ENCODE results near the gene RAD54L. TPM values are rescaled to one million over a fixed set of nuclear protein-coding genes. Genes with fewer than 3 reads are reported as not detected.

Gene RAD54L
- total RNA-seq, 6 donors from 2014 or later, result 0.78 to 2.4 (median 1.6) TPM; not detected in 2

DNA sequence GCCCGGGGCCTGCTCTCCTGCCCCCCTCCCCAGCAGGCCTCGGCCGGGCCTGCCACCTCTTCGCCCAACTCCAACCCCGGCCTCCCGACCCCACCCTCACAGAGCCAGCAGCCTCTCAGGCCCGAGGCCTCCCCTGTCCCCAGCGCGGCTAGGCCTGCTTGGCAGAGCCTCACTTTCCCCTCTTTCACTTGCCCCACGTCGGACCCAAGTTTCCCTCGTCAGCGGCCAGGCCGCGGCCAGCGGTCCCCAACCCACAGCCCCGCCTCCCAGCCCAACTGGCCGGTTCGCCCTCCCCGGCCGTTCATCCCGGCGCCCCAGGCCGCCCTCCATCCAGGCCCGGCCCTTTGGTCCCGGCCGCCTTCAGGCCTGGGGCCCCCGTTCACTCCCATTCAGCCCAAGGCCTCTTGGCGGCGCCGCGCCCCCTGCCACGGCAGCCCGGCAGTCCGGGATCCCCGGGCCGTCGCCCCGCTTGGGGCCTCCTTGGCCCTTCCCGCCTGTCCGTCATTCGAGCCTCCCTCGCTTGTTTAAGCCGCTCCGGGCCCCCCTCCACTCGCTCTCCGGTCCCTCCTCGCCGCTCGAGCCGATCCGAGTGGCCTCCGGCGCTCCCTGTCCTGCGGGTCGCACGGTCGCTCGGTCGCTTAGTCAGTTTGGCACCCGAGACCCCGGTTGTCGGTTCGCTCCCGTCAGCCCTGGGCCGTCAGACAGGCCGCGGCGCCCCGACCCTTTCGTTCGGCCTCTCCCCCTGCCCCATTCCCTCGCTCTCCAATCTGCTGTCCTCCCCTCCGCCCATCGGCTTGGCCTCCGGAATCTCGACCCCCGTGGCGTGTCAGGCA, 54.5 kb downstream of the RAD54L start:
- Histone ChIP-seq H3K27me3 (no peaks in the 10 kb centered on the region), H3K4me3 (peak overlapping the region; percentile 60 to 89 (median 74)), H3K27ac (peak overlapping the region; percentile 95 to 99 (median 98)), H3K9me3 (no peaks in the 10 kb centered on the region), H3K36me3 (peaks cover 7 to 10% (median 8%) of the 10 kb centered on the region in 4 donors), H3K4me1 (peaks cover 32 to 43% (median 37%) of the 10 kb centered on the region in 4 donors)
- peak; percentile 50 to 58 for ATAC-seq (ENCODE audit: low FRiP score in 2 of 2)
- 1 to 3% methylated on average over 14 to 74 of the region's 79 CpGs for WGBS, 2 donors
- peak; percentile 56 to 93 for DNase-seq
- TF ChIP-seq EP300 (IDR thresholded peaks at IDR 0.05), result no peak
- TF ChIP-seq, protein P1, sequence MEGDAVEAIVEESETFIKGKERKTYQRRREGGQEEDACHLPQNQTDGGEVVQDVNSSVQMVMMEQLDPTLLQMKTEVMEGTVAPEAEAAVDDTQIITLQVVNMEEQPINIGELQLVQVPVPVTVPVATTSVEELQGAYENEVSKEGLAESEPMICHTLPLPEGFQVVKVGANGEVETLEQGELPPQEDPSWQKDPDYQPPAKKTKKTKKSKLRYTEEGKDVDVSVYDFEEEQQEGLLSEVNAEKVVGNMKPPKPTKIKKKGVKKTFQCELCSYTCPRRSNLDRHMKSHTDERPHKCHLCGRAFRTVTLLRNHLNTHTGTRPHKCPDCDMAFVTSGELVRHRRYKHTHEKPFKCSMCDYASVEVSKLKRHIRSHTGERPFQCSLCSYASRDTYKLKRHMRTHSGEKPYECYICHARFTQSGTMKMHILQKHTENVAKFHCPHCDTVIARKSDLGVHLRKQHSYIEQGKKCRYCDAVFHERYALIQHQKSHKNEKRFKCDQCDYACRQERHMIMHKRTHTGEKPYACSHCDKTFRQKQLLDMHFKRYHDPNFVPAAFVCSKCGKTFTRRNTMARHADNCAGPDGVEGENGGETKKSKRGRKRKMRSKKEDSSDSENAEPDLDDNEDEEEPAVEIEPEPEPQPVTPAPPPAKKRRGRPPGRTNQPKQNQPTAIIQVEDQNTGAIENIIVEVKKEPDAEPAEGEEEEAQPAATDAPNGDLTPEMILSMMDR (IDR thresholded peaks at IDR 0.05), result peak; percentile 14 to 54 (median 38)
- peak in 2 of 4 donors; percentile 37 to 51 for TF ChIP-seq POLR2A (IDR thresholded peaks at IDR 0.05)
- no peak for TF ChIP-seq POLR2AphosphoS5 (IDR thresholded peaks at IDR 0.05)

DNA sequence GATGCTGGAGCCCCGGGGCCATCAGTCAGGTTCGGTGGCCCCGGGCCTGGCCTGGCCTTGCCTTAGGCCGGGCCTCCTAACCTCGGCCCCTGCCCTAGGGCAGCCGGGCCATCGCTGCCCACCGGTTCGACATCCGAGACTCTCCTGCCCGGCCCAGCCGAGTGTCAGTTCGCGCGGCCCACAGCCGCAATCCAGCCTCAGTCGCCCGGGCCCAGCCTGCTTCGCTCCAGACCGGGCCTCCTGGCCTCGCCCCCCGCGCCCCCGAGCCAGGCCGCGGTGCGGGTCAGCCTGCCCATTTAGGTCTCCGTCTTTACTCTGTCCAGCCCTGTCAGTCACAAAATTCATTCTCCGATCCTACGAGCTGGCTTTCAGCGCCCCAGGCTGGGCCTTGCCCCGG, 55.1 kb downstream of the RAD54L start:
- Histone ChIP-seq H3K4me3 (peak overlapping the region; percentile 60 to 89 (median 74)), H3K9me3 (no peaks in the 10 kb centered on the region), H3K27ac (peak overlapping the region; percentile 95 to 99 (median 98)), H3K27me3 (no peaks in the 10 kb centered on the region), H3K36me3 (peaks cover 1 to 4% (median 3%) of the 10 kb centered on the region in 4 donors), H3K4me1 (peaks cover 32 to 49% (median 38%) of the 10 kb centered on the region in 4 donors)
- WGBS, 2 donors, result 0 to 1% methylated on average over 11 to 22 of the region's 32 CpGs
- ATAC-seq (ENCODE audit: low FRiP score in 2 of 2) (peak; percentile 22 to 57), DNase-seq (peak in 1 of 2 donors; percentile 91)
- TF ChIP-seq, protein P1 (IDR thresholded peaks at IDR 0.05), result no peak
- TF ChIP-seq POLR2A (IDR thresholded peaks at IDR 0.05) (no peak), EP300 (IDR thresholded peaks at IDR 0.05) (no peak), POLR2AphosphoS5 (IDR thresholded peaks at IDR 0.05) (no peak)

DNA sequence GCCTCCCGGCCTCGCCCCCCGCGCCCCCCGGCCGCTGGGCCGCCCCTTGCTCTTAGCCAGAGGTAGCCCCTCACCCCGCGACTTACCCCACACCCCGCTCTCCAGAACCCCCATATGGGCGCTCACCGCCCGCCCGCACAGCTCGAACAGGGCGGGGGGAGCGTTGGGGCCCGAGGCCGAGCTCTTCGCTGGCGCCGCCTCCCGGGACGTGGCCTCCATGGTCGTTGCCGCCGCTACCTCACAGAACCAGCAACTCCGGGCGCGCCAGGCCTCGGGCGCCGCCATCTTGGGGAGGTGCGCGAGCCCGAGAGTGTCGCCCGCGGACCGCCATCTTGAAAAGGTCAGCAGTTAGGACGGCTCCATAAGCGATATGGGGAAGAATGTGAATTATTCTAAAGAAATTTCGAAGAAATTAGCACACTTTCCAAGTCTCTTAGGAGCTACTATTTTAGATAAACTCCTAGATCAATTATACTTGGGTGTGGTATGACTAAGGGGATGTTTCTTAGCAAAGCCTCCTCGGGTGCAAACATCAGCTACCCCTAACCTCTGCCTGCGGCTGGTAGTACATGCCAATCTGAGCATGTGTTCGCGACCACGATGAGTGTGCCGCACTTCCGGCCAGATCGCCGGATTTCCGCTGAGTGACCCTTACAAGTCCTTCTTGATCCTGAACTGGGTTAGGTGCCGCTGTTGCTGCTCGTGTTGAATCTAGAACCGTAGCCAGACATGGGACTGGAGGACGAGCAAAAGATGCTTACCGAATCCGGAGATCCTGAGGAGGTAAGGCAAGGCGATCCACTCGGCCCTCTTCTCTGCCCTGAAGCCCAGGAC, 55.7 kb downstream of the RAD54L start, which contains the start of the genes LRRC41 and UQCRH:
TSS of gene LRRC41 (minus strand) at position 579 of the 834 bp plus-strand sequence. CDS start at position 285, 294 bp downstream.
TSS of gene UQCRH (plus strand) at position 661 of the 834 bp plus-strand sequence. CDS start at position 730, 69 bp downstream.
- TF ChIP-seq POLR2A (IDR thresholded peaks at IDR 0.05), result peak in 3 of 4 donors; percentile 74 to 93 (median 89)
- TF ChIP-seq, protein P1 (IDR thresholded peaks at IDR 0.05), result no peak
- TF ChIP-seq POLR2AphosphoS5 (IDR thresholded peaks at IDR 0.05), result peak; percentile 96 to 99
- peak in 1 of 4 donors; percentile 83 for TF ChIP-seq EP300 (IDR thresholded peaks at IDR 0.05)
- H3K36me3 ChIP-seq, result no peaks in the 10 kb centered on the region
- DNase-seq, result peak; percentile 97 to 98
- H3K4me1 ChIP-seq, result peaks cover 32 to 50% (median 37%) of the 10 kb centered on the region in 4 donors
- WGBS, 2 donors, result 0% methylated on average over 11 to 34 of the region's 61 CpGs
- peak; percentile 96 to 98 for ATAC-seq (ENCODE audit: low FRiP score in 2 of 2)
- H3K4me3 ChIP-seq, result peak within 1 kb of the TSS; percentile 60 to 89 (median 74)
- peak within 1 kb of the TSS; percentile 95 to 99 (median 98) for H3K27ac ChIP-seq
- H3K9me3 ChIP-seq, result no peaks in the 10 kb centered on the region
- H3K27me3 ChIP-seq, result no peaks in the 10 kb centered on the region

DNA sequence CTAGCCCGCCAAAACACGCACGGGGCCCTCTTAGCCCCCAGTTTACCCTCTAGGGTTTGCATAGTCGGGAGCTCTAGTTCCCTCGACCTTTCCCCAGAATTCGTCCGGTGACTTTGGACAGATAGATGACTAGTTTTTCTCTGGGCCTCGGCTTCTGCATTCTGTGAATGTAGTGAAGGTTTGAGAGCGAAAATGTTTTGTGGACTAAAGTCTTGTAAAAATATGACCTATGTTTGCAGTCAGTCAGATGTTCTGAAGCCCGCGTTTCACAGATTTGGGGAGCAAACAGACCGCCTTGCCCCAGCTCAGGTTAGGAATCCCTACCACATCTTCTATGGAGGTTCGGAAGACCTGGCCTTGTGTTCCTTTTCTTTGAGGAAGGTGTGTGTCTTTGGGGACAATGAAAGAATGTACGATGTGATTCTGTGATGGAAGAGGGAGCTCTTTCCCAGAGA, 56.3 kb downstream of the RAD54L start:
- TF ChIP-seq POLR2AphosphoS5 (IDR thresholded peaks at IDR 0.05), result no peak
- TF ChIP-seq, protein P1 (IDR thresholded peaks at IDR 0.05), result no peak
- no peak for TF ChIP-seq POLR2A (IDR thresholded peaks at IDR 0.05)
- no peak for TF ChIP-seq EP300 (IDR thresholded peaks at IDR 0.05)
- H3K27me3 ChIP-seq, result no peaks in the 10 kb centered on the region
- no peaks in the 10 kb centered on the region for H3K9me3 ChIP-seq
- no peak for ATAC-seq (ENCODE audit: low FRiP score in 2 of 2)
- WGBS, 2 donors, result 0% methylated on average over 14 of the region's 14 CpGs
- H3K27ac ChIP-seq, result peak overlapping the region; percentile 95 to 99 (median 98)
- no peak for DNase-seq
- H3K4me3 ChIP-seq, result peak overlapping the region; percentile 60 to 89 (median 74)
- no peaks in the 10 kb centered on the region for H3K36me3 ChIP-seq
- H3K4me1 ChIP-seq, result peaks cover 32 to 47% (median 34%) of the 10 kb centered on the region in 4 donors
